HG03460 (cell line): ENCODE measurements around the gene PRRT4.

Experiments
- ATAC-seq: cut with Tn5 transposase; IDR thresholded peaks from one replicate; pipeline ENCODE4 v1.9.1; 2021; ENCODE audit not compliant: unreplicated experiment

The PRRT4 gene

DNA sequence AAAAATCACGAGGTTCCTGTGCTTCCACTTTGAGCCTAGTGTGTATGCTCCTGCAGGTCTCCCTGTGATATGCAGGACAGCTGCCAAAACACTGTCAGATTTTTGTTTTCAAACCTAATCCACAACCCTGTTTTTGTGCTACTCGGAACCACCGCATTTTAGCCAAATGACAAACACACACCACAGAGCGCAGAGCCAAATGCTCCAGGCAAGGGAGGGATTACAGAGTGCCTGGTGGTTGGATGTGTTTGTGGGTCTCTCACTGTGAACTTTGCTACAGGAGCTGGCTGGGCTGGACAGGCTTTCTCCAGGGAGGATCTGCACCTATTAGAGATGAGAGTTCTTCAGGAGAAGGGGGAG lies 12.0 kb downstream of the PRRT4 start:
- no peak for ATAC-seq

DNA sequence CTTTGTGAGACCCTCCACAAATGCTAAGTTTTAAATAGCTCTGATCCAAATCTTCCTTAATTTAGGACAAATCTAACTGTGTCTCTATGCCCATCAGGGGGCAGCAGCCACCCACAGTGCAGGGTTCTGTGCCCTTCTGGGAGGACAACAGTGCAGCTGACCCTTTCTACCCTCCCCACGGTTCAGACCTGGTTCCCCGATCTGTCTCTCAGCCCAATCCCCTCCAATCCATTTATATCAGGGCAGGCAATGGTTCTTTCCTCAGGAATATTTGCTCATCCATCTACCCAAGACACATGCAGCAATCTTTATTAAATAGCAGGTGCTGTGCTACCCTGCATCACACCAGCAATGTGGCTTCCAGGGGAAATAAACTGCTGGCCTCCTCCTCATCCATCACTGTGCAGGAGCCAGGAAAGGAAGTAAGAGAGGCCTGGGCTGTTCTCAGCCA lies 13.8 kb downstream of the PRRT4 start:
- no peak for ATAC-seq

DNA sequence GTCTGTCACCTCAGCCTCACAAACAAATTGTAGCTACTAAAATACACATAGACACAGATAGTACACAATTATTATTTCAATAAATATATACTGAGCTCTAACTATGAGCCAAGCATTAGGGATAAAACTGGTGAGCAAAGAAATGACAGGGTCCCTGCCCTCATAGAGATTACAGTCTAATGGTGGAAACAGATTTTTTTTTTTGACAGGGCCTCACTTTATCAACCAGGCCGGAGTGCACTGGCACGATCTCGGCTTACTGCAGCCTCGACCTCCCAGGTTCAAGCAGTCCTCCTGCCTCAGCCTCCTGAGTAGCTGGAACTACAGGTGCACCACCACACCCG lies 17.1 kb downstream of the PRRT4 start:
- ATAC-seq, result no peak

DNA sequence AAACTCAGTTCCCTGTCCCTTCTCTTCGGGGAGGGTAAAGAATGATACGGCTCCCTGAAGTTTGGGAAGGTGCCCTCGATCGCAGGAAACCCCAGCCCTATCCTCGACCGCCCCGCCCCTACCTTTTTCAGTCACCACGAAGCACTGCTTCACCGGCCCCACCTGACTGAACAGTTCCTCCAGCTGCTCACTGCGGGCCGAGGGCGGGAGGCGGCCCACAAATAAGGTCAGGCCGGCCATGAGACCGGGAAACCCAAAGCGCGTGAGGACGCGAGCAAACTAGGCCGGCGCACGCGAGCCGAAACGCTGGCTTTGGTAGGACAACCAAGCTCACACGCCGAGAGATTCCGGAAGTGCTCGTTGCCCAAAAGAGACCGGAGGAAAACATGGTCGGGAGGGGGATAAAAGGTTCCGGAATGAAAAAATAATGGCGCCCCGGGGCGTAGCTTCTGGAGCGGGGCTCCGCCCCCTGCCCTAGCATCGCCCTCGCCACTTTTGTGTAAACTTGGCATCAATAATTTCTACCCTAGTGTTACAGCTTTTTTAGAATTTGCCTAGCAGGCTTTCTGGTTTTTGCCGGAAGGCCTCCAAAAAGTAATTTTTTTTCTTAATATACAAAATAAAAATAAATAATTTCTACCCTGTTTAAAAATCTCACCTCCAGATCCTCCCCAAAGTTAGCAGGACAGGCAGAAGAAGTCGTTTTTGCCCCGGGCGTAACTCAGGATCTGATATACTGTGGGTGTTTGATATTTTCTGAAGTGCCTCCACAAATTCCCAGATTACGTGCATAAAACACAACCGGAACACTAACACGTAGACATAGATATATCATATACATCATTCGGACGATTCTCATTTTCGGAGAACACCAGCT lies 17.7 kb downstream of the PRRT4 start, which contains the start of gene RBM28:
TSS of gene RBM28 (minus strand) at position 355 of the 877 bp plus-strand sequence. CDS start at position 240, 115 bp downstream.
- ATAC-seq, result peak; percentile 91

DNA sequence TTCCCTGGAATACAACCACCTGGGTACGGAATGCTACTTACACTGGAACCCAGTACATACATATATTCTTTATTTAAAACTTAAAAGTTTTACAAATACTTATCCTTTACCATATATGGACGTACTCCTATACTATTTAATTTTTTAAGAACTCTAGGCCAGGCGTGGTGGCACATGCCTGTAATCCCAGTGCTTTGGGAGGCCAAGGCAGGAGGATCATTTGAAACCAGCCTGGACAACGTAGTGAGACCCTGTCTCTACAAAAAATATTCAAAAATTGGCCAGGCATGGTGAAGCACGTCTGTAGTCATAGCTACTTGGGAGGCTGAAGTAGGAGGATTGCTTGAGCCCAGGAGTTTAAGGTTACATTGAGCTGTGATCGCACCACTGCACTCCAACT lies 19.8 kb downstream of the PRRT4 start:
- ATAC-seq, result no peak

DNA sequence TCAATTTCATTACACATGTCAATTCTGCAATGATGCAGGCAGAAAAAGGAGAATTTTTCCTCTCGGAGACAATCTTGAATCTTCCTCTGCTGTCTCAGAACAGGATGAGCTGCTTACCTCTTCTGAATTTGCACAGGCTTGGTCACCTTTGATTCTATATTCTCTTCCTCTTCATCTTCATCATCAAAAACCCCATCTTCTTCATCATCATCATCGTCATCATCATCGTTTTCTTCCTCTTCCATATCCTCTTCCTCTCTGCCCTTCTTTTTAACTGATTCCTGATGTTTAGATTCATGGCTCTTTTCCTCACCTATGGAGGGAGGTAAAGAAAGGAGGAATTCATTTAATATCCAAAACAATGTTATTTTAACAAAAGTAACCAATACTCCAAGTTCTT lies 25.8 kb downstream of the PRRT4 start:
- no peak for ATAC-seq

DNA sequence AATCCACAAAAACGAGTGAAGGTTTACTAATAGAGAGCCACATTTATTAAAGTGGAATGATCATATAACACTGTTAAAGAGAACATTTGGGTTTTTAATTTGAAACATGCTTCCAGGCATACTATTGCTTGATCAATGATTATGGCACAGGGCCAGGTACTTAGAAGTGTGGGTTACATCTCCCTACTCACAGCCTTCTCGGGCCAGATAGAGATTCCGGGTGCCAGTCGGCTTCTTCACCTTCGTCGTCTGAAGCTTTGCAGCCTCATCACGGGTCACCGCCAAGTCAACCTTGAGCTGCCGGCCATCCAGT lies 37.2 kb downstream of the PRRT4 start:
- no peak for ATAC-seq

DNA sequence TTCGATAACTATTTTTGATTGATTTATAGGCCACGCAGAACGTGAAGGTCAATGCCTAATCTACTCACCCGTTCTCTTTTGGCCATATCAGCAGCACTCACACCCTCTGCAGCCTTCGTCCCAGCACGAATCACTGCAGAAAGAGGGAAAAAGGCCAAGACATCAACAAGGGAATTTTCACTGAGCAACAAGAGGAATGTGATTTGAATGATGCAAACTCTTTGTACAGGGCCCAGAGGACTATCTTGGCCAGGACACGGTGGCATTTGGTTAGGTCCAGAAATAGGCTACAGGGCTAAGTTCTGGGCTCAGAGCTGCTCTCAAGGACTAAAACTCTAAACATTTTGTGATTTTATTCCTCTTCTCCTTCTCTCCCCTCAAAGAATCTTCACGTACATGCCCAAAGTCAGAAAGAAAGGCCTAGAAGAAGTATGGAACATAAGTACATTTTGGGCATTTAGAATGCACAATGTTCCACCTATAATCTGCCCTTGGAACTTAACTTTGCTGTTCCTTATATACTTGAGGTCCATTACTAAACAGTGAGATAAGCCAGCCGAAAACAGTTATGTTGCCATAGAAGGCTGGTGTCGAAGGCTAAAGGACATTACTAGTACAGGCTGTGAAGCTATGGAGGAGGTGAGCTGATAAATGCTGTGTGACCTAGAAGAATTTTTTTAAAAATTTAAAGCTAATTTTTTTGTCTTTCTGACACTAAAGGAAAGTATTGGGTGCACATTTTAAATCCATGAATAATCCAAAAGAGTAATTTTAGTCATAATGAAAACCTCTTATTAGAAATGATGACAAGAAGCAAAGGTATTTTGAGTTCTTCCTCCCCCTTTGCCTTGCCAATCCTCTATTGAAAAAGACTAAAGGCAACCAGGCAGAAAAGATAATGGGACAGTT lies 37.8 kb downstream of the PRRT4 start:
- ATAC-seq, result no peak

DNA sequence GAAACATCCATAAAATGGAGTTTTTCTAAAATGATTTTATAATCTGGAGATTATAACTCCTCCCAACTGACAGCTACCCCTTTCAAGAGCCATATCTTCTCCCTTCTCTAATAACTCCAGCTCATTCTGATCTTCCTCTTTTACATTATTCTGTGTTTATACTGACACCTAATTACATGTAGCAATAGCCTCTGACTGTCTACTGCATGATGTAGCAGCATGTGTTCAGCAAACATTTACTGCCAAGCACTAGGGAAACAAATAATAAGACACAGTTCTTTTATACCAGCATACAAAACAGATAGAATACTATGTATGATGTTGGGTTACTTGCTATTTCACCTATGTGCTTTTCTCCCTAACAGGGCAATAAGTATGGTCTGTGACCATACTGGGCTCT lies 38.5 kb downstream of the PRRT4 start:
- no peak for ATAC-seq

DNA sequence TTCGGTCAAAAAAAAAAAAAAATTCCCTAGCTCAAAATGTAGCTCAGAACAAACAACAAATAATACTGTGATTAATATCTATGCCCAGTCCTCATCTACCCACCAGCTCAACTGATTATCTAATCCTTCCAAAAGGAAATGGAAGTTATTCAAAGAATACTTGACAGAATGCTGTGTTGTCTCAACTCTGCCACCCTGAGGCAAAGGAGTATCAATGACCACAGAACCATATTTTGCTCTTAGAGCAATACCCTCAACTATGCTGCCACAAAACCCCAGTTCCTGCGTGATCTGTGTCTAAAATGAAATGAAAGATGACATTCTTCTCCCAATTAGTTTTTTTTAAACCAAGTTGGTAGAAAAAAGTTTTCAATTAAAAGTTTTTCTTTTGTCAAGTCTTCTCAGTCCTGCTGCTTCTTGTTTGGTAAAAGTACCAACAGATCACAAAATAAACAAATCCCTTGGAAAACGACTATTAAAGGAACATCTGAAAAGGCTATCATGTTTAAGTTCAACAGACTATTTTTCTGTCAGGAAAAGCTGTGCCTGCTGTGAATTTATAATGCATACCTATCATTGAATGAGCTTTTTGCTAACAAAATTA lies 39.3 kb downstream of the PRRT4 start:
- ATAC-seq, result no peak

DNA sequence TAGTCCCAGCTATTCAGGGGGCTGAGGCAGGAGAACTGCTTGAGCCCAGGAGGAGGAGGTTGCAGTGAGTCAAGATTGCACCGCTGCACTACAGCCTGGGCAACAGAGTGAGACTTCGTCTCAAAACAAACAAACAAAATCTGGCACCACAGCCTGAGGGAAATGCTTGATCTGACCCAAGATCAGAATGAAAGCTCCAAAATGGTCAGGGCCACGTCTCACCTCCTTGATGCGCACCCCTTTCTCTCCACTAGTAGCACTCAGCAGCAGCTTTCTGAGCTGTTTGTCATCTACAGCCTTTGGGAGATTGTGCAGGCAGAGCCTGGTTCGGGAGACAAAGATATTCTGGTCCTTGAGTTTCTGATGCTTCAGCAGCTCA lies 40.5 kb downstream of the PRRT4 start:
- no peak for ATAC-seq

DNA sequence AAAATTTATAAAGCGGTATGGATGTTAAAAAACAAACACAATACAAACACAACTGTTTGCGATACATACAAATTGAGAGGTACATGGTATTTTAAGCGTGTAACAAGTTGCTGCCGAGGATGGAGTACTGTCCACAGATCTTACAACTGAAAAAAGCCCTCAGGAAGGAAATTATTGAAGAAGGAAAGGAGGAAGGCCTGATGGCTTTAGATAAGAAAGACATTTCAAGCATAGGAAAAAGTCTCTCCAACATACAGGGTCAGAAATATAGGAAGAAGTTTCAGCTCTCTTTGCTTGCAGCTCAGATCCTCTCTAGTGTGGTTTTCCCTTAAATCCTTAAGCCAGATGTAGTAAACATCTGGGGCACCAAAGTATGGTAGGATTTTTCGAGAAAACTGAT lies 42.8 kb downstream of the PRRT4 start:
- no peak for ATAC-seq

DNA sequence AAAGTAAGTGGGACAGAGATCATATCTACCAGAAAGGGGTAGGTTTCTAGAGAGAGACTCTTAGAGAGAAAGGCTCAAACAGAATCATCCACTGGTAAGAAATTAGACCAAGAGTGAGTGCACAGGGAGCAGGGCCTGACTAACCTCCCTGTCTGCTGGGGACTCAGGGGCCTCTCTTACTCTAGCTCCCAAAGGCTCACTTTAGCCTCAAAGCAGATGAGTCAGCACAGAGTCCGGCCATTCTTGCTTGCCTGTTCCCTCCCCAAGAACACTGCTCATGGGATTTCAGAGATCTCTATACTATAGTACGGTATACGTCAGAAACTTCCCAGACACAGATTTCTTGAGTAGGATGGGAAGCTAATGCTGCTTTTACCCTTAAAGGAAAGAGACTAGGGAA lies 50.5 kb downstream of the PRRT4 start:
- no peak for ATAC-seq

DNA sequence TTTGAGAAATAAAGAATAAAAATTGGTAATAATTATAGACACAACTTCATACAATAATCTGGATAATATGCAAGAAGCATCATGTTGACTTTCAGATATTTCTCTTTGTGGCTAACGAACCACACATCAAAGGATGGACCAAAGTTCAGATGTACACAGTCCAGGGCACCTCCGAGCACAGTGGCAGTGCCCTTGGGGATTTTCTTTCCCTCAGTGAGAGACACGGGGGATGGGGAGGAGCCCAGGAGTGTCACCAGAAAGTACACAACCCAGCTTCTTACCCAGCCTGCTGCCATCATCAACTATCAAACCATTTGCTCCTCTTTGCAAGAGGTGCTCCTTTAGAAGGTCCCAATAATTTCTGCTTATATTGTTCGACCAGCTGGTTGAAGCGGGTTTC lies 51.0 kb downstream of the PRRT4 start:
- ATAC-seq, result no peak

DNA sequence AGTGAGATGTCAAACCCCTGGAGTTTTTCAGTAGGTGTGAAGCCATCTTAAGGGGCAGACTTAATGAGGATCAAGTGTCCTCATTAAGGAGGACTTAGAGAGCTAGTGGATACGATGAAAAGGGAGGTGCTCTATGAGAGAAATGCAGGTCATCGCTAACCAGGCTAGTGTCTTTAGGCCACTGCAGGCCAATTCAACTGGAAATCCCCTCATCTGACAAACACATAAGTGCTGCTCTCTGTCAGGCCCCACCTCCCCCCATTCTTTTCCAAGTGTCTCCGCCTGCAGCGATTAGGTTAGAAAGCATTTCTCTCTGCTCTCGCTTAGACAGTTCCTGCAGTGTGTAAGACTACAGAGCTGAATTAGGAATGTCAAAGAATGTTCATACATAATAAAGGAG lies 51.5 kb downstream of the PRRT4 start:
- ATAC-seq, result no peak

DNA sequence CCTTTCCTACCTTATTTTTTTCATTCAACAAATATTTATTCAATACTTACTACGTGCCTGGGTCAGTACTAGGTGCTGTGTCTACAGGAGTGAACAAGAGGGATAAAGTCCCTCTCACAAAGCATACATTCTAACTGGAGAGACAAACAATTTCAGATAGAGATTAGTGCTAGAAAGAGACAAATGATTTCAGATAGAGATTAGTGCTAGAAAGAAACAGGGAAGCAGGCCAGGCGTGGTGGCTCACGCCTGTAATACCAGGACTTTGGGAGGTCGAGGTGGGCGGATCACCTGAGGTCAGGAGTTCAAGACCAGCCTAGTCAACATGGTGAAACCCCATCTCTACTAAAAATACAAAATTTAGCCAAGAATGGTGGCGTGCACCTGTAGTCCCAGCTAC lies 52.4 kb downstream of the PRRT4 start:
- no peak for ATAC-seq

DNA sequence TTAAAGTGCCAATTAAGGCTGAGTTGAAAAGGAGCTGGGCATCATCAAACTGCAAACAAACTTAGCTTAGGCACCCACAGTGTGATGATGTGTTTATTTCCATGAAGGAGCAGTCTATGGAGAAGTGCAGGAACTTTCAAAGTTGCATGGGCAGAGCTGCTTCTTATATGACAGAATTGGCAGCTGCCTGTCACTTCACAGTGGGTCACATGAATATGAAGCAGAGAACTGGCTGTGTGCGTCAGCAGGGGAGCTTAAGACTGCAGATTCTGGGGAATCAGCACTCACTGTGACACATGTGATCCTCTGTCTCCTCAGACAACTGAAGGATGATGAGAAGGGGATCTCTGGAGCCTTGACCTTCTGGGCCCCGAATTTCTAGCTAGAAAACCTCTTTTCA lies 54.4 kb downstream of the PRRT4 start:
- ATAC-seq, result no peak

DNA sequence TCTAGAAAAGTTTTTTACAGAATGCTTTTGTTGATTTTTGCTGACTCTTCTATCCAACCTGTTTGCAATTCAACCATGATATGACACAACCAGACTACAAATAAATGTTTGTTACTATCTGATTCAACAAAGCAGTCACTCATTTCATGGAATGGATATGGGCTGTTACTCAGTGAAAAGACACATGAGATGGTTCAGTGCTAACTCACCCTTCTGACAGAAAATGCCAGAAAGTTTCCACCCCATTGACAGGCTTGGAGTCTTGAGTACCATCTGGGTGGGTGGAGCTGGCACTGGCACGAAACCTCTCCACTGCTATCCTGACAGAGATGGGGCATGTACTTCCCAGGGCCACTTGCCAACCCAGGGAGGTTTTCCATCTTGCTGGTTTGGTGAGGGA lies 57.3 kb downstream of the PRRT4 start:
- ATAC-seq, result no peak

DNA sequence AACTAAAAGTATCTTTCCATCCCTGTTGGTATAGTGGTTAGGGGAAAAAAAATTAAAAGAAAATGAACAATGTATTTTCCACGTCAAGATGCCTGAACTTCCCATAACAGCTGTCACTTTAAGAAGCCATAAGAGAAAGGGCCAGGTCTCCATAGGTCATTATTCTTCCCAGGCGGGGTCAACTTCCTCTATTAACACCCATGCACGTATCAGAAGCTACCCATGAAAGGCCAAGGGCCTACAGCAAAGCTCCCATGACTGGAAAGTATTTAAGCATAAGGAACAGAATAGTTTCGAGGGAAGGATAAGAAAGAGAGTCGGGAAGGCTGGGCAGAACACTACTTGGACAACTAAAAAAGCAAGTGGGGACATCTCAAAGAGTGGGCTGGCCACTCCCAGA lies 57.8 kb downstream of the PRRT4 start:
- ATAC-seq, result no peak

DNA sequence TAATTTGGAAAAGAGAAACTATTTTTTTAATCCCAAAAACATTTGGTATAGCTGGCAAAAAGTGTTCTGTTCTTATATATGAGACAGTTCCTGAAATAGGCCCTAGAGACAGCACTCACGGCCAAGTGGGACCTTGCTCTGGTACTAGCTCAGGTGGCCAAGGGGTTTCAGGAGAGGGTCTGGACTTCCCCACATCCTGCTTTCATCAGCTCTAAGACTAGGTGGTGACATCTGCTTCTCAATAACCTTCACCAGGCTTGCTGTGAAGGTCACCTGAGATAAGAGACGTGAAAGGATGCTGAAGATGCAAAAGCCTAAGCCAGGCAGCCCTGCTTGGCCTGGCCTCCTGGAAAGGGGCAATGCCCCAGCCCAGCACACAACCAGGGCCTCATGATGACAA lies 58.4 kb downstream of the PRRT4 start:
- ATAC-seq, result no peak

DNA sequence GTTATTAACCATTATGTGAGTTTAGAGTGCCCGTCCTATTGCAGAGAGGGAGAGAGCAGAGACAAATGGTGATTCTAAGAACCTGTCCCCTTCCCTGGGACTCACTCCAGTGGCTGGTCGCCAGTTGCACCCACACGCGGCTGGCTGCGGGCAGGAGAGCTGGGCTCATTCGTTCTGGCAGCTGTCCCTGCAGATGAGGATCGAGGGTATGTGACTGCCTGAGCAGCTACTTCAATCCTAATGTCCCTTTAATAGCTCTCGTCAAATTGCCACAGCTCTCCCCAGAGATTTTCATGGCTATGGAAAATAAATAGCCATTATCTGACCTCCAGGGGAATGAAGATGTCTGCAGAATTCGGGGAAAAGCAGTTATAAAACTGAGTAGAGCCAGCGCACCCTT lies 59.4 kb downstream of the PRRT4 start:
- no peak for ATAC-seq
